ENCODE measurements around the gene CRLF2. TPM values are rescaled to one million over a fixed set of nuclear protein-coding genes. Genes with fewer than 3 reads are reported as not detected.
"Not testable (repeated sequence)": the region's sequence is repeated elsewhere in the genome, so short reads cannot be mapped to it uniquely, and the experiment has no call there.

CRLF2 gene
- polyA plus RNA-seq (ENCODE audit: insufficient read length) = 0.08 TPM

- DNase-seq (ENCODE audit: low read depth) = no peak
Observed at GRCh38 chrX:1212532-1212931, at the start of gene CRLF2. CRLF2 (minus strand) TSS chrX:1212649; CDS start chrX:1212634, 15 bp downstream.

- DNase-seq (ENCODE audit: low read depth) = not testable (repeated sequence)
Observed at GRCh38 chrX:1261771-1262170, 49.3 kb upstream of the CRLF2 start.

GRCh38 chrX:1261285-1261684 is 48.8 kb upstream of the CRLF2 start:
- DNase-seq (ENCODE audit: low read depth) = no peak

GRCh38 chrX:1252861-1253260 is 40.4 kb upstream of the CRLF2 start:
- DNase-seq (ENCODE audit: low read depth) = no peak

GRCh38 chrX:1249101-1249887 is 36.8 kb upstream of the CRLF2 start:
- no peak for DNase-seq (ENCODE audit: low read depth)

- no peak for DNase-seq (ENCODE audit: low read depth)
Observed at GRCh38 chrX:1248331-1249061, 36.0 kb upstream of the CRLF2 start.

- no peak for DNase-seq (ENCODE audit: low read depth)
Observed at GRCh38 chrX:1246816-1247215, 34.4 kb upstream of the CRLF2 start.

- no peak for DNase-seq (ENCODE audit: low read depth)
Observed at GRCh38 chrX:1244164-1245076, 32.0 kb upstream of the CRLF2 start.

GRCh38 chrX:1242891-1243402 is 30.5 kb upstream of the CRLF2 start:
- no peak for DNase-seq (ENCODE audit: low read depth)

GRCh38 chrX:1240551-1240950 is 28.1 kb upstream of the CRLF2 start:
- DNase-seq (ENCODE audit: low read depth) = not testable (repeated sequence)

GRCh38 chrX:1239681-1240142 is 27.3 kb upstream of the CRLF2 start:
- no peak for DNase-seq (ENCODE audit: low read depth)

GRCh38 chrX:1231850-1232465 is 19.5 kb upstream of the CRLF2 start:
- DNase-seq (ENCODE audit: low read depth) = no peak

- not testable (repeated sequence) for DNase-seq (ENCODE audit: low read depth)
Observed at GRCh38 chrX:1228101-1228500, 15.7 kb upstream of the CRLF2 start.

- DNase-seq (ENCODE audit: low read depth) = no peak
Observed at GRCh38 chrX:1226249-1226648, 13.8 kb upstream of the CRLF2 start.

GRCh38 chrX:1224954-1225353 is 12.5 kb upstream of the CRLF2 start:
- no peak for DNase-seq (ENCODE audit: low read depth)

GRCh38 chrX:1223242-1223600 is 10.8 kb upstream of the CRLF2 start:
- DNase-seq (ENCODE audit: low read depth) = no peak

GRCh38 chrX:1222531-1223241 is 10.2 kb upstream of the CRLF2 start:
- DNase-seq (ENCODE audit: low read depth) = no peak

- no peak for DNase-seq (ENCODE audit: low read depth)
Observed at GRCh38 chrX:1221296-1221845, 8.9 kb upstream of the CRLF2 start.

GRCh38 chrX:1218286-1218685 is 5.8 kb upstream of the CRLF2 start:
- DNase-seq (ENCODE audit: low read depth) = no peak

GRCh38 chrX:1215123-1215823 is 2.8 kb upstream of the CRLF2 start:
- DNase-seq (ENCODE audit: low read depth) = no peak

Measured in forelimb muscle (tissue), 1 donor.